Left ventricle myocardium inferior (tissue), 1 donor: ENCODE data around the gene ARFIP1. TPM values are rescaled to one million over a fixed set of nuclear protein-coding genes. Genes with fewer than 3 reads are reported as not detected.
A peak's percentile ranks its signal among the peaks of the same experiment; 100 is the strongest.

Source experiments
- DNase-seq: peaks from one replicate; pipeline ENCODE4 v3.0.0-alpha.2; 2020
- H3K27ac ChIP-seq: fragments of 200-600 bp; replicated peaks from 2 replicates; pipeline ENCODE4 v1.8.0; 2021
- H3K27me3 ChIP-seq: fragments of 200-600 bp; 2 replicates; pipeline ENCODE4 v1.8.0; 2021; ENCODE audit warnings: low read depth
- H3K36me3 ChIP-seq: fragments of 200-600 bp; 2 replicates; pipeline ENCODE4 v1.8.0; 2021
- H3K4me1 ChIP-seq: fragments of 200-600 bp; 2 replicates; pipeline ENCODE4 v1.8.0; 2021
- H3K4me3 ChIP-seq: fragments of 200-600 bp; 2 replicates; pipeline ENCODE4 v1.8.0; 2021; ENCODE audit warnings: mild to moderate bottlenecking, moderate library complexity
- H3K9me3 ChIP-seq: fragments of 200-600 bp; replicated peaks from 2 replicates; pipeline ENCODE4 v1.8.0; 2021
- CTCF ChIP-seq: fragments of 200-600 bp; IDR thresholded peaks from 2 replicates; pipeline ENCODE4 v1.8.0; 2021; ENCODE audit warnings: antibody characterized with exemption, mild to moderate bottlenecking, borderline replicate concordance
- intact Hi-C: fragments of 100-400 bp; cut with micrococcal nuclease; formaldehyde crosslinking; loops from one replicate; pipeline ENCODE4 v1.11.0; 2022
- total RNA-seq: library from RNA; stranded (reverse); fragmentation: NEBNext Ultra II Directional; extraction: Animal tissue kit (Norgen Biotek cat#: 25700); gene quantifications from one replicate; pipeline ENCODE4 v1.2.1, GENCODE V29; 2021
- donor health status: DM: no; HTN: yes; CAD: no; lungs with severe emphysema.

ARFIP1 gene
- total RNA-seq, 1 donor from 2014 or later = 13.2 TPM

- no peak overlapping the region for H3K4me3 ChIP-seq
- peaks cover 32% of the 10 kb centered on the region for H3K4me1 ChIP-seq
- H3K27me3 ChIP-seq = peaks cover 87% of the 10 kb centered on the region
- no peak for TF ChIP-seq CTCF
- no peak overlapping the region for H3K27ac ChIP-seq
- intact Hi-C loops = no loop called here
- no peak for DNase-seq
- H3K36me3 ChIP-seq = no peaks in the 10 kb centered on the region
- H3K9me3 ChIP-seq = no peaks in the 10 kb centered on the region
These were observed 159.9 kb downstream of the ARFIP1 start for GRCh38 chr4:152939621-152940020.

GRCh38 chr4:152940461-152940860 lies 160.7 kb downstream of the ARFIP1 start:
- TF ChIP-seq CTCF = no peak
- Histone ChIP-seq H3K36me3 (no peaks in the 10 kb centered on the region), H3K27ac (no peak overlapping the region), H3K9me3 (no peaks in the 10 kb centered on the region), H3K4me1 (peaks cover 30% of the 10 kb centered on the region), H3K4me3 (no peak overlapping the region), H3K27me3 (peaks cover 79% of the 10 kb centered on the region)
- DNase-seq = no peak
- intact Hi-C loops = no loop called here

GRCh38 chr4:152941411-152941810 lies 161.7 kb downstream of the ARFIP1 start:
- Histone ChIP-seq H3K27me3 (peaks cover 69% of the 10 kb centered on the region), H3K4me3 (no peak overlapping the region)
- intact Hi-C loops = no loop called here

GRCh38 chr4:152942346-152942745 lies 162.6 kb downstream of the ARFIP1 start:
- intact Hi-C loops = no loop called here
- H3K9me3 ChIP-seq = no peaks in the 10 kb centered on the region
- H3K4me1 ChIP-seq = peaks cover 11% of the 10 kb centered on the region
- H3K27me3 ChIP-seq = peaks cover 69% of the 10 kb centered on the region
- no peak for TF ChIP-seq CTCF
- no peak overlapping the region for H3K4me3 ChIP-seq
- H3K36me3 ChIP-seq = no peaks in the 10 kb centered on the region
- no peak overlapping the region for H3K27ac ChIP-seq
- DNase-seq = no peak

More at GRCh38 chr4:152941411-152941810, 161.7 kb downstream of the ARFIP1 start:
- Histone ChIP-seq H3K9me3 (no peaks in the 10 kb centered on the region), H3K36me3 (no peaks in the 10 kb centered on the region), H3K4me1 (peaks cover 20% of the 10 kb centered on the region), H3K27ac (no peak overlapping the region)
- no peak for TF ChIP-seq CTCF
- no peak for DNase-seq

GRCh38 chr4:152943672-152944071 lies 163.9 kb downstream of the ARFIP1 start:
- no peaks in the 10 kb centered on the region for H3K9me3 ChIP-seq
- DNase-seq = no peak
- intact Hi-C loops = no loop called here
- H3K4me3 ChIP-seq = no peak overlapping the region
- H3K27ac ChIP-seq = peak overlapping the region; percentile 11
- peaks cover 69% of the 10 kb centered on the region for H3K27me3 ChIP-seq
- no peaks in the 10 kb centered on the region for H3K4me1 ChIP-seq
- no peaks in the 10 kb centered on the region for H3K36me3 ChIP-seq
- TF ChIP-seq CTCF = no peak
